ENCODE data around the gene YWHAQ. TPM values are rescaled to one million over a fixed set of nuclear protein-coding genes. Genes with fewer than 3 reads are reported as not detected.
"Not testable (repeated sequence)": the region's sequence is repeated elsewhere in the genome, so short reads cannot be mapped to it uniquely, and the experiment has no call there.

YWHAQ gene
- total RNA-seq, 1 donor from 2014 or later = 418 TPM

DNA sequence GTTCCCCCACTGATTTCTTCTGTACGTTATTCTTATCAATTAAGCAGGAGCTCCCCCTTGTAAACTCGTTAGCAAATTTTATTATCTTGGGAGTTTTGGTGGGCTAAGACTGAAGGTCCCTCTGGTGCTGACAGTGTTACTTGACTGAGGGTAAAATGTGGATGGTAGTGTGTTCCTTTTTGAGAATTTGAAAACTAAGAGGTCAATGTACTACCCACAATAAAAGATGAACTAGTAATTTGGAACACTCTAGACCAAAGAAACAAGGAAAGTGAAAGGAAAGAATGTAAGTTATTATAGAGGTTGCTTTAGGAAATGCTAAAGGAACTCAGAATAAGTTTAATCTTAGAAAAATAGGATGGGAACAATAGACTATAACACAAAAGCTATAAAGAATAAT lies 35.1 kb downstream of the YWHAQ start:
- no peak overlapping the region for H3K4me3 ChIP-seq (ENCODE audit: low read depth, low read length)
- TF ChIP-seq, protein P1, sequence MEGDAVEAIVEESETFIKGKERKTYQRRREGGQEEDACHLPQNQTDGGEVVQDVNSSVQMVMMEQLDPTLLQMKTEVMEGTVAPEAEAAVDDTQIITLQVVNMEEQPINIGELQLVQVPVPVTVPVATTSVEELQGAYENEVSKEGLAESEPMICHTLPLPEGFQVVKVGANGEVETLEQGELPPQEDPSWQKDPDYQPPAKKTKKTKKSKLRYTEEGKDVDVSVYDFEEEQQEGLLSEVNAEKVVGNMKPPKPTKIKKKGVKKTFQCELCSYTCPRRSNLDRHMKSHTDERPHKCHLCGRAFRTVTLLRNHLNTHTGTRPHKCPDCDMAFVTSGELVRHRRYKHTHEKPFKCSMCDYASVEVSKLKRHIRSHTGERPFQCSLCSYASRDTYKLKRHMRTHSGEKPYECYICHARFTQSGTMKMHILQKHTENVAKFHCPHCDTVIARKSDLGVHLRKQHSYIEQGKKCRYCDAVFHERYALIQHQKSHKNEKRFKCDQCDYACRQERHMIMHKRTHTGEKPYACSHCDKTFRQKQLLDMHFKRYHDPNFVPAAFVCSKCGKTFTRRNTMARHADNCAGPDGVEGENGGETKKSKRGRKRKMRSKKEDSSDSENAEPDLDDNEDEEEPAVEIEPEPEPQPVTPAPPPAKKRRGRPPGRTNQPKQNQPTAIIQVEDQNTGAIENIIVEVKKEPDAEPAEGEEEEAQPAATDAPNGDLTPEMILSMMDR (conservative IDR thresholded peaks at IDR 0.05; ENCODE audit: low read depth, low read length) = no peak
- DNase-seq (ENCODE audit: low read depth) = no peak

GRCh38 chr2:9595256-9595655 lies 35.5 kb downstream of the YWHAQ start:
- H3K4me3 ChIP-seq (ENCODE audit: low read depth, low read length) = not testable (repeated sequence)
- peak; percentile 25 for DNase-seq (ENCODE audit: low read depth)

DNA sequence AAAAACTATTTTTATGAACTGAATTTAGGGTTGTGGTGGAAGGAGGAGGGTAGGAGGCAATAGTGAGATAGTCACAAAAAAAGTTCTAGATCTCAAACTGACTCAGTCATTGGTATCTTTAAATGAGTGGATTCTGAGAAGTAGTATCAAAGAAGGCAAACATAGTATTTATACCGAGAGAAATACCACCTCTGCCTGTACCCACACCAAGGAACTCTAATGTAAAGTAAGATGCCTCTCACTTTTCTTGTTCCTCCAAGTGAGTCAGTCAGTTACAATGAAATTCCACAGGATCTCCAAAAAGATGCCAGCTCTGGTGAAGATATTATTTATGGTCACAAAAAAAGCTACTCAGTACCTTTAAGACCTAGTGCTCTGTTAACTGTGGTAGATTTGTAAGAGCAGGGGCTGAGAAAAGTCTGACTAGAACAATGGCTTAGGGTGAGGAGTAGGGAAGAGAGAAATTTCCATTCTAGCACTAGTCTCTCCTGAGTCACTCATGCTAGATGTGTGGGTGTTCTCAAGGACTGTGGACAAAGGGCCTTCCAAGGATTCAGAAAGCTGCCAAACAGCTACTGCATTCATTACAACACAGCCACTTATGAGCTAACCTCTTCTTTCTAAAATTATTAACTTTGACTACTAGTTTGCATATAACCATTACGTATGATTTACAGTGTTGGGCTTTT lies 36.3 kb downstream of the YWHAQ start:
- DNase-seq (ENCODE audit: low read depth) = peak; percentile 97
- TF ChIP-seq, protein P1 (conservative IDR thresholded peaks at IDR 0.05; ENCODE audit: low read depth, low read length) = no peak
- H3K4me3 ChIP-seq (ENCODE audit: low read depth, low read length) = no peak overlapping the region

GRCh38 chr2:9593925-9594324 lies 36.9 kb downstream of the YWHAQ start:
- TF ChIP-seq, protein P1 (conservative IDR thresholded peaks at IDR 0.05; ENCODE audit: low read depth, low read length) = no peak
- no peak overlapping the region for H3K4me3 ChIP-seq (ENCODE audit: low read depth, low read length)
- no peak for DNase-seq (ENCODE audit: low read depth)

GRCh38 chr2:9592699-9593098 lies 38.1 kb downstream of the YWHAQ start:
- no peak overlapping the region for H3K4me3 ChIP-seq (ENCODE audit: low read depth, low read length)
- no peak for DNase-seq (ENCODE audit: low read depth)
- TF ChIP-seq, protein P1 (conservative IDR thresholded peaks at IDR 0.05; ENCODE audit: low read depth, low read length) = no peak

DNA sequence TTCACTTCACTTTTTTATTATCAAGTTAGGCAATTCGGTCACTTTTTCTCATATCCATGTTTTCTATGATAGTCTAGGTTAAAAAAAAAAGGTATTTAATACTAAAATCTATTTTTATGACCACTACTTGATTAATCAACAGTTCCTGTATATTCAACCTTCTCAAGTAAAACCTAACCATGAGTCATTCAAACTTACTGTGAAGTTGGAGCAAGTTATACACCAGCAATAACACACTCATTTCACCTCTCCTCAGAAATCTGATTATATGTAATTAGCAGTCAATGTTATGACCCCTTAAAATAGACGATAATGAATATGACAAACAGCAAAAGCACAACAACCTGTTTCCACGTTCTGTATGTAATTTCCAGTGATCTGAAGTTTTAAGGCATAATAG lies 40.2 kb downstream of the YWHAQ start:
- no peak overlapping the region for H3K4me3 ChIP-seq (ENCODE audit: low read depth, low read length)
- no peak for DNase-seq (ENCODE audit: low read depth)
- TF ChIP-seq, protein P1 (conservative IDR thresholded peaks at IDR 0.05; ENCODE audit: low read depth, low read length) = no peak

DNA sequence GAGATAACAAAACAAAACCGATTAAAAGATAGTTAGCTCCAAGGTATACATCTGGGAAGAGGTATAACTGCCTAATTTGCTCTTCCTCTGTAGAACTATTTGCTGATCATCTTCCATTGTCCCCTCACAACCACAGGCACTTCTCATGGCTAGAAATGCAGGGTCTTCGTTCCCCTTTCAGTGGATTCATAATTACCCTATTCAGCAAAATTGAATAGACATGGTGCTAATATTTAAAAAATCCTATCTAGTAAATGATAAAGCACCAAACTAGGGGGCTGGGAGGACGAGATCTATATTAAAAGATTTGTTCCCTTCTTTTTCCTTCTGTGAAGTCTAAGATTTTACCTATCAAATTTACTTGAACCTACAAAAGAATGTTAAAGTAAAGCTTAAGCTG lies 44.3 kb downstream of the YWHAQ start:
- TF ChIP-seq, protein P1 (conservative IDR thresholded peaks at IDR 0.05; ENCODE audit: low read depth, low read length) = no peak
- no peak overlapping the region for H3K4me3 ChIP-seq (ENCODE audit: low read depth, low read length)
- no peak for DNase-seq (ENCODE audit: low read depth)
